Transverse colon (tissue), 3 donors: ENCODE results near the gene C19orf44.
"Not testable (repeated sequence)": the region's sequence is repeated elsewhere in the genome, so short reads cannot be mapped to it uniquely, and the experiment has no call there.

ENCODE experiments used
- EP300 ChIP-seq: sonication (generic); formaldehyde crosslinking; IDR thresholded peaks from one replicate; pipeline ENCODE4 v1.6.1; 2017; ENCODE audit warnings: antibody characterized with exemption, low read depth
- POLR2A ChIP-seq: fragments of 450-650 bp; IDR thresholded peaks from one replicate; pipeline ENCODE4 v1.6.1; 2016; ENCODE audit warnings: antibody characterized with exemption, mild to moderate bottlenecking, moderate library complexity
- TF ChIP-seq, protein P1 (sequence below), 5 experiments: fragments of 200-600 bp in 3 of 5; fragments of 450-650 bp in 2 of 5; sonication (generic) in 3 of 5; IDR thresholded peaks; 1 replicate in 2 of 5; 2 replicates in 3 of 5; pipeline ENCODE4 v1.5.1; 2016 to 2017; ENCODE audit warnings: antibody characterized with exemption in 5 of 5, inconsistent platforms in 3 of 5, mild to moderate bottlenecking in 2 of 5, moderate library complexity in 1 of 5

DNA sequence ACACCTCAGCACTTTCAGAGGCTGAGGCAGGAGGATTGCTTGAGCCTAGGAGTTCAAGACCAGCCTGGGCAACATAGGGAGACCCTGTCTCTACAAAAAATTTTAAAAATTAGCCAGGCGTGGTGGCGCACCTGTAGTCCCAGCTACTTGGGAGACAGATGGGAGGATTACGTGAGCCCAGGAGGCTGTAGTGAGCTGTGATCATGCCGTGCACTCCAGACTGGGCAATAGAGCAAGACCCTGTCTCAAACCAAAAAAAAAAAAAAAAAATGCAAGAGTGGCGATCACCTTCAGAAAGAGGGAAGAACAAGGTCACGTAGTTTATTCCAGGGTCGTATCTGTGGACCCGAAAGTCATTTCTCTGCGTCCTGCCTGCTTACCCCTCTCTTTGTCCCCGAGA, 16.4 kb downstream of the C19orf44 start:
- TF ChIP-seq, protein P1, sequence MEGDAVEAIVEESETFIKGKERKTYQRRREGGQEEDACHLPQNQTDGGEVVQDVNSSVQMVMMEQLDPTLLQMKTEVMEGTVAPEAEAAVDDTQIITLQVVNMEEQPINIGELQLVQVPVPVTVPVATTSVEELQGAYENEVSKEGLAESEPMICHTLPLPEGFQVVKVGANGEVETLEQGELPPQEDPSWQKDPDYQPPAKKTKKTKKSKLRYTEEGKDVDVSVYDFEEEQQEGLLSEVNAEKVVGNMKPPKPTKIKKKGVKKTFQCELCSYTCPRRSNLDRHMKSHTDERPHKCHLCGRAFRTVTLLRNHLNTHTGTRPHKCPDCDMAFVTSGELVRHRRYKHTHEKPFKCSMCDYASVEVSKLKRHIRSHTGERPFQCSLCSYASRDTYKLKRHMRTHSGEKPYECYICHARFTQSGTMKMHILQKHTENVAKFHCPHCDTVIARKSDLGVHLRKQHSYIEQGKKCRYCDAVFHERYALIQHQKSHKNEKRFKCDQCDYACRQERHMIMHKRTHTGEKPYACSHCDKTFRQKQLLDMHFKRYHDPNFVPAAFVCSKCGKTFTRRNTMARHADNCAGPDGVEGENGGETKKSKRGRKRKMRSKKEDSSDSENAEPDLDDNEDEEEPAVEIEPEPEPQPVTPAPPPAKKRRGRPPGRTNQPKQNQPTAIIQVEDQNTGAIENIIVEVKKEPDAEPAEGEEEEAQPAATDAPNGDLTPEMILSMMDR (IDR thresholded peaks at IDR 0.05), result not testable (repeated sequence)
- TF ChIP-seq POLR2A, EP300: not testable (repeated sequence)
